T47D (cell line): ENCODE results near the gene SMLR1.

Experiments used
- DNase-seq, 2 experiments: peaks; one replicate each; pipeline versions ENCODE4 v3.0.0 to v3.0.0-alpha.2; 2011 to 2012; ENCODE audit warnings: low read depth in 1 of 2, low spot score in 1 of 2
- JUND ChIP-seq: IDR thresholded peaks from 2 replicates; pipeline ENCODE4 v1.6.1; 2012; ENCODE audit warnings: low read depth
- in situ Hi-C: cut with HindIII; loops from 2 replicates; pipeline ENCODE4 v1.10.0; 2016; ENCODE audit warnings: low sequenced_read_pairs, low pct_unique_long_range_greater_than_20kb

The SMLR1 gene

GRCh38 chr6:130849594-130849993, 22.4 kb downstream of the SMLR1 start:
- no peak for DNase-seq
- no peak for TF ChIP-seq JUND
- in situ Hi-C loops, result no loop called here

- no peak for TF ChIP-seq JUND
Observed at GRCh38 chr6:130851026-130851425, 23.8 kb downstream of the SMLR1 start.

GRCh38 chr6:130852844-130853554, 25.8 kb downstream of the SMLR1 start:
- DNase-seq, result no peak
- in situ Hi-C loops, result no loop called here
- no peak for TF ChIP-seq JUND

More at GRCh38 chr6:130851026-130851425, 23.8 kb downstream of the SMLR1 start:
- no peak for DNase-seq
- in situ Hi-C loops, result no loop called here

- DNase-seq, result no peak
- in situ Hi-C loops, result no loop called here
- TF ChIP-seq JUND, result no peak
Observed at GRCh38 chr6:130853555-130854183, 26.5 kb downstream of the SMLR1 start.

GRCh38 chr6:130858054-130858453, 30.8 kb downstream of the SMLR1 start:
- DNase-seq, result no peak
- in situ Hi-C loops, result no loop called here
- TF ChIP-seq JUND, result no peak

- no peak for TF ChIP-seq JUND
- in situ Hi-C loops, result no loop called here
- DNase-seq, result no peak
Observed at GRCh38 chr6:130858498-130859160, 31.4 kb downstream of the SMLR1 start.

GRCh38 chr6:130859161-130859867, 32.1 kb downstream of the SMLR1 start:
- no peak for TF ChIP-seq JUND
- DNase-seq, result no peak
- in situ Hi-C loops, result no loop called here

GRCh38 chr6:130862370-130862769, 35.2 kb downstream of the SMLR1 start:
- no peak for DNase-seq
- TF ChIP-seq JUND, result no peak
- in situ Hi-C loops, result no loop called here

GRCh38 chr6:130863415-130864230, 36.4 kb downstream of the SMLR1 start:
- no peak for TF ChIP-seq JUND
- in situ Hi-C loops, result no loop called here
- DNase-seq, result no peak

- no peak for TF ChIP-seq JUND
- in situ Hi-C loops, result no loop called here
- DNase-seq, result no peak
Observed at GRCh38 chr6:130864344-130864743, 37.1 kb downstream of the SMLR1 start.

- in situ Hi-C loops, result no loop called here
- DNase-seq, result no peak
- TF ChIP-seq JUND, result no peak
Observed at GRCh38 chr6:130865793-130866192, 38.6 kb downstream of the SMLR1 start.

- in situ Hi-C loops, result no loop called here
- TF ChIP-seq JUND, result no peak
- no peak for DNase-seq
Observed at GRCh38 chr6:130869681-130870080, 42.5 kb downstream of the SMLR1 start.
